Measurements from ENCODE around the gene MTCL3.

The MTCL3 gene

GRCh38 chr6:127468936-127469335 lies 50.2 kb downstream of the MTCL3 start:
- DNase-seq (ENCODE audit: low read depth in 2 of 2), result no peak

- DNase-seq (ENCODE audit: low read depth in 2 of 2), result no peak
Observed at GRCh38 chr6:127466416-127466815, 52.7 kb downstream of the MTCL3 start.

GRCh38 chr6:127464881-127465459 lies 54.2 kb downstream of the MTCL3 start:
- DNase-seq (ENCODE audit: low read depth in 2 of 2), result peak; percentile 52 to 64

GRCh38 chr6:127464161-127464880 lies 54.8 kb downstream of the MTCL3 start:
- no peak for DNase-seq (ENCODE audit: low read depth in 2 of 2)

- no peak for DNase-seq (ENCODE audit: low read depth in 2 of 2)
Observed at GRCh38 chr6:127463056-127463455, 56.1 kb downstream of the MTCL3 start.

- no peak for DNase-seq (ENCODE audit: low read depth in 2 of 2)
Observed at GRCh38 chr6:127462376-127462775, 56.8 kb downstream of the MTCL3 start.

- DNase-seq (ENCODE audit: low read depth in 2 of 2), result no peak
Observed at GRCh38 chr6:127460465-127460864, 58.7 kb downstream of the MTCL3 start.

- DNase-seq (ENCODE audit: low read depth in 2 of 2), result no peak
Observed at GRCh38 chr6:127459231-127459641, 59.9 kb downstream of the MTCL3 start, which contains the start of gene KIAA0408. Gene KIAA0408 (minus strand): TSS chr6:127459389. CDS start chr6:127453981, 5,408 bp downstream.

GRCh38 chr6:127458817-127459216 lies 60.3 kb downstream of the MTCL3 start:
- DNase-seq (ENCODE audit: low read depth in 2 of 2), result no peak

- DNase-seq (ENCODE audit: low read depth in 2 of 2), result no peak
Observed at GRCh38 chr6:127458222-127458621, 60.9 kb downstream of the MTCL3 start.

- DNase-seq (ENCODE audit: low read depth in 2 of 2), result no peak
Observed at GRCh38 chr6:127457456-127458064, 61.6 kb downstream of the MTCL3 start.

GRCh38 chr6:127456465-127456864 lies 62.7 kb downstream of the MTCL3 start:
- no peak for DNase-seq (ENCODE audit: low read depth in 2 of 2)

- DNase-seq (ENCODE audit: low read depth in 2 of 2), result no peak
Observed at GRCh38 chr6:127453845-127454619, 65.1 kb downstream of the MTCL3 start.

- DNase-seq (ENCODE audit: low read depth in 2 of 2), result no peak
Observed at GRCh38 chr6:127452803-127453202, 66.3 kb downstream of the MTCL3 start.

GRCh38 chr6:127451388-127451787 lies 67.7 kb downstream of the MTCL3 start:
- no peak for DNase-seq (ENCODE audit: low read depth in 2 of 2)

- DNase-seq (ENCODE audit: low read depth in 2 of 2), result no peak
Observed at GRCh38 chr6:127447780-127448179, 71.4 kb downstream of the MTCL3 start.

- no peak for DNase-seq (ENCODE audit: low read depth in 2 of 2)
Observed at GRCh38 chr6:127446356-127446755, 72.8 kb downstream of the MTCL3 start.

- no peak for DNase-seq (ENCODE audit: low read depth in 2 of 2)
Observed at GRCh38 chr6:127441881-127442280, 77.3 kb downstream of the MTCL3 start.

- DNase-seq (ENCODE audit: low read depth in 2 of 2), result no peak
Observed at GRCh38 chr6:127439718-127440117, 79.4 kb downstream of the MTCL3 start.

GRCh38 chr6:127436578-127437110 lies 82.5 kb downstream of the MTCL3 start:
- no peak for DNase-seq (ENCODE audit: low read depth in 2 of 2)

GRCh38 chr6:127435626-127436220 lies 83.4 kb downstream of the MTCL3 start:
- no peak for DNase-seq (ENCODE audit: low read depth in 2 of 2)

- no peak for DNase-seq (ENCODE audit: low read depth in 2 of 2)
Observed at GRCh38 chr6:127434651-127435050, 84.5 kb downstream of the MTCL3 start.

All from stimulated activated CD4-positive, alpha-beta T cell treated with anti-CD3 and anti-CD28 coated beads, Interleukin-4, amount 100 ng/mL, for 48 hours (primary cell).